EH (cell line): ENCODE results near the gene MTSS2.

Experiments used
- DNase-seq: peaks from one replicate; pipeline ENCODE4 v3.0.0-alpha.2; 2015; ENCODE audit warnings: low read depth

Gene MTSS2

DNA sequence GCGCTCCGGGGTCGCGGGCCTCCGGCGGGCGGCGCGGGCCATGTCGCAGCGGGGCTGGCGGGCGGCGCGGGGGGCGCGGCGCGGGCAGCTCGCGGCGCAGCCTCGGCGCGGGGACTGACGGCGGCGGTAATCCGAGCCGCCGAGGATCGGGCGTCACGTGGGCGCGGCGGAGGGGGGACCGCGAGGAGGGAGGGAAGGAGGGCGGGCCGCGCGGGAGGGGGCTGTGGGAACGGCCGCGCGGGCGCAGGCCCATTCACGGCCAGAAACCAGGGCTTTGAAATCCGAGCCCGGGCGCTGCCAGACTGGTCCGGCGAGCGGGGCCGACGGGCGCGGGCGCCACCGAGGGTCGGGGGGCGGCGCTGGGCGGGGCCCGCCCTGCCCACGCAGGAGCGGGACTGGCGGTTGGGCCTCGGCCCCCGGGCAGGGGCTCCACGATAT is at the start of gene MTSS2:
Gene MTSS2 (minus strand): TSS at position 116 of the 438 bp plus-strand sequence. CDS start 262 bp downstream, outside the sequence.
- peak; percentile 91 for DNase-seq

DNA sequence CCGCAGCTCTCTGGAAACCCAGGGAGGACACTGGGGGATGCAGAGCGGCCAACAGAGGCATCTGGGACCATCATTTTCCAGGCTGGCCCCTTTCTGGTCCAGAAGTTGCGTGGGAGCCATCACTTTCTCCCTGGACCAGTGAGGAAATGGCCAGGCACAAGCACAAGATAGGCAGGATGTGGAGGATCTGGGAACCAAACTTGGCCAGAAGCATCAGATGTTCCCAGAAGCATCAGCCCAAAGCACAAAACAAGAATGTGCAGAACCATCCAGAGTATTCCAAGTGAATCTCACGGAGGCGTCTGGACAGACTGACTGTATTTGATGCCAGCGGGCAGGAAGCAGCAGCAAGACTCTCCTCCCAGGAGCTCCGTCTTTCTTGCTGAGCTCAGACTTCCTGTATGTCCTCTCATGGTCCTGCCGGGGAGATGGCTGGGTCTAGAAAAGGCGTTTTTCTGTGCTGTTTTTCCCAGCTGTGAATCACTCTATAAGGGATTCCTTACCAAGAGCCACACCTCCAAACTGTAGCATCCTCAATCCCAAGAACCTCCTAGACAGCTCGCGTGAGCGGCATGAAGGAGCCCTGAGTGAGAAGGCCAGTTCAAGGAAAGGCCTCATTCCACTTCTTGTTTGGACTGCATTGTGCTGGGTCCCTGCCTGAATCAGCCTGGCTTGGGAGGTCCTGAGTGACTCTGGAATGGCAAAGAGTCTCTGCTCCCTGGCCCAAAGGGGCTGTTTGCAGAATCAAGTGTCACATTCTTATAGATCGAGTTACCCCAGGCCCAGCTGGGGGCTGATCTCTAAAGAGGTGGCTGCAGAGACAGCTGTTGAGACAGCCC is 49.5 kb upstream of the MTSS2 start:
- peak; percentile 98 for DNase-seq

- no peak for DNase-seq
Observed at GRCh38 chr16:70734522-70735095, 48.8 kb upstream of the MTSS2 start.

DNA sequence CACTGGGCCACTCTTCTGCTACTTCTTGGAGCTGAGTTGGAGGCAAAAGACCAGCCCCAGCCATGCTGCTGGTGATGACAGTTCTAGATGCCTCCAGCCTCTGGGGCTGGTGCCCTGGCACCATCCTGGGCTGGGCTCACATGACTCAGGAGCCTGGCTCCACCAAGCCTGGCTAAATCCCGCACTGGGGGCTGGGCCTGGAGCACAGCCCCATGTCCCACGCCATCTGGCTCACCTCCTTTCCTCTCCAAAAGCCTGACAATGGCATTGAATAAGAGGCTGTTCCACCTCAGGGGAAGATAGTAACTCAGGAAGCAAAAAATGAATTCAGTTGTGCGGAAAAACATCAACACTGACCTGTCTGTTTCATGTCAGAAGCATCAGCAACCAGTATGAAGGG is 45.1 kb upstream of the MTSS2 start:
- no peak for DNase-seq

DNA sequence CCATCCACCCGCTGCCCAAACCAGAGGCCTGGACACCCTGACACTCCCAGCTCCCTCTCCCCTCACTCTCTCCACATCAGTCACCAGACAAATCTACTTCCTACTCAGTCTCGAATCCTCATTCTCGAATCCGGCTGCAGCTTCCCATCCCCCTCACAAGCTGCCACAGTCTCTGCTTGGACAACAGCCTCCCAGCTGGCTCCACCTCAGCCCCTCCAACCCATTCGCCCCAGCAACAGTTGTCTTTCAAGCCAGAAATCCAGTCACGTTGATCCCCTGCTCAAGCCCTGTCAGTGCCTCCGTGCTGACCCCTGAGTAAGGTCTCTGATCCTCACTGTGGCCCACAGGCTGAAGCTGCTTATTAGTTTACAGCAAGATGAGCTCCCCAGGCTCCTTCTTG is 44.2 kb upstream of the MTSS2 start:
- DNase-seq, result no peak

GRCh38 chr16:70729292-70729691 is 43.4 kb upstream of the MTSS2 start:
- DNase-seq, result no peak

- no peak for DNase-seq
Observed at GRCh38 chr16:70728150-70728549, 42.3 kb upstream of the MTSS2 start.

GRCh38 chr16:70726892-70727361 is 41.1 kb upstream of the MTSS2 start:
- DNase-seq, result no peak

GRCh38 chr16:70725912-70726828 is 40.3 kb upstream of the MTSS2 start:
- DNase-seq, result no peak

GRCh38 chr16:70725024-70725911 is 39.4 kb upstream of the MTSS2 start:
- DNase-seq, result no peak

- no peak for DNase-seq
Observed at GRCh38 chr16:70724146-70725023, 38.5 kb upstream of the MTSS2 start.

DNA sequence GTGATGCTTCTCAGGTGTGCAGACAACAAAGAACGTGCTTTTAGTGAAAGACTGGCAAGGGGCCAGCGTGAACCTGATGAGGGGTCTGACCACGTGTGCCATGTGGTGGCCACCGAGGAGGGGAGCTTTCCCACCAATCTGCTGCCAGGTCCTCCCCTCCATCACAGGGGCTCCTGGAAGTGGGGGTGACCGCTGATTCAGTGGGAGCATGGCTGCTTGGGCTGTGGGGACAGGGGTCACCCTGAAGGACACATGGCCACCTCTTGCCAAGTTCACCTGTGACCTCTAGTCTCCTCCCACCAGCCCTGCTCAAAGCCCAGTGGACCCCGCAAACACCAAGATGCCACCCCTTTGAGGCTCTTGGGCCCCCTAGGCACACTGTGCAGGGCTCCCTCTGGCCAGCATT is 37.9 kb upstream of the MTSS2 start:
- no peak for DNase-seq

DNA sequence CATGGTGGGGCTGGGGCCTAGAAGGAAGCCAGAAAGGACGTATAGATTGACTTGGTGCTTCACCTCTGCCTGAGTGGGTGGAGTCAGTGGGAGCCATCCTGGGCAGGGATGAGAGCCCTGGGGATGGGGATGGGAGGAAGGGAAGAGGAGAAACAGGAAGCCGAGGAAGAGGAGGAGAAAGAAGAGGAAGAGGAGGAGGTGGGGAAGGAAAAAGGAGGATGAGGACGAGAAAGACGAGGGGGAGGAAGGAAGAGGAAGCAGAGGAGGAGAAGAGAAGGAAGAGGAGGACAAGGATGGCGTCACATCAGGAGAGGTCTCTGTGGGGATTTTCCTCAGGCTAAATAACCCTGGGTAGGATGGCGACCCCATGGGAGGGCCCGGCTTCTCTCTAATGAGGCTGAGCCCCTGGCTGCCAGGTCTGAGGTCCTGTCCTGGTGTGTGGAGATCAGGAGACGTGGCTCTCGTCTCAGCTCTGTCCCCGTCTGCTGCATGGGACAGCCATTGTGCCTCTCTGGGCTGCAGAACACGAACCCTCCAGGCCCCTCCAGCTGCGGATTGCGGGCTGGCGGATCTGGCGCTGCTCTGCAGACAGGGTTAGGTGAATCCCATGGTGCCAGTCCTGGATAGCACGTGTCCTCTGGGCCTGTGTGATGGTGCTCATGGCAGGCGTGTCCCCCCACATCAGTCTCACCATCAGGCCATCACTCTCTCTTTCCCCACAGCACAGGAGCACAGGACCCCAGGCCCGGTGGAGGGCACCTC is 35.5 kb upstream of the MTSS2 start:
- no peak for DNase-seq

DNA sequence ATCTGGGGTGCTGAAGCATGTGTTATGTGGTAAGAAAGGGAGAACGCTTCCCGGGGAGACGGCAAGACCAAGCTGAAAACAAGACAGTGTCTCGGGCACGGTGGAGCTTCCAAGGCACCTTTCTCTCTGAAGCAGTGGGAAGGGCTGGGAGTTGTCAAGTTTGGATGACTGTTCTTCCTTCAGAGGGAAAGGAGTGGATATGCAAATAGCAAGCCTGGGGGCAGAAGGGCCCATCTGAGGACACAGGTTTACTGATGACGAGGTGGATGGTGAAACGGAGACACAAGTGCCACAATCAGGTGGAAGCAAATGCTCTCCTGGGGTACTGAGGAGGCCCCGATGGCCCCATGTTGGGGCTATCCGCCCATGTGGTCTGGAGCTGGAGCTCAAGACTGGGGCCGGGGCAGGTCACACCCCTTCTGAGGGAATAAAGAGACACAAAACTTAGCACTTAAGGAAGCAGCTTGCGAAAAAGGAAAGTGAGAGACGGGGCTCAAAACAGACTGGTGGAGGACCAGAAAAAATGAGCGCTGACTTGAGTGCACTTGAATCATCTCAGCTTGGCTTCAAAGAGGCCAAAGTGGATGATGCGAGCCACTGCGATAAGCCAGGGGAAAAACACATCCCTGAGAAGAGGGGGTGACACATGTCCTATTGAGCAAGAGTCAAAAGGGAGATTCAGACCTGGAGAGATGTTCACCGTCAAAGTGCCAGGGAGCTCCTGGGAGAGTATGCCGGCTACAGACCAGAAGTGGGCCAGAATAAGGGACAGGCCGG is 34.8 kb upstream of the MTSS2 start:
- no peak for DNase-seq

DNA sequence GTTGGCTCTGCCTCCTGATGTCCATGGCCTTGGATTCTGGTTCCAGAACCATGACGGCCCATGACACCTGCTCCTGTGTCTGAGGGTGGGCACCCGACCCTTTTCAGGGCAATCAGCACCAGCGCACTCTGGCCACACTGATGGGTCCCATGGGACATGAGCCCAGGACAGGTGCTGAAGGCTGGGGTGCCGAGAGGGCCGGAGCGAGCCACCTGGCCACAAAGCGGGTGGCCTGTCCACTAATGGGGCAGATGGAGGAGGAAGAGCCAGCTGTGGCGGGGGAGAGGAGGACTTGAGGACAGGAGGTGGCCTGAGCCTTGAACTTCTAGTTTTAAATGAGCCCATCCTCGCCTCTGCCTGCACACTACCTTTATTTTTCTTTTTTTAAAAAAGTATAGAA is 31.2 kb upstream of the MTSS2 start:
- no peak for DNase-seq

DNA sequence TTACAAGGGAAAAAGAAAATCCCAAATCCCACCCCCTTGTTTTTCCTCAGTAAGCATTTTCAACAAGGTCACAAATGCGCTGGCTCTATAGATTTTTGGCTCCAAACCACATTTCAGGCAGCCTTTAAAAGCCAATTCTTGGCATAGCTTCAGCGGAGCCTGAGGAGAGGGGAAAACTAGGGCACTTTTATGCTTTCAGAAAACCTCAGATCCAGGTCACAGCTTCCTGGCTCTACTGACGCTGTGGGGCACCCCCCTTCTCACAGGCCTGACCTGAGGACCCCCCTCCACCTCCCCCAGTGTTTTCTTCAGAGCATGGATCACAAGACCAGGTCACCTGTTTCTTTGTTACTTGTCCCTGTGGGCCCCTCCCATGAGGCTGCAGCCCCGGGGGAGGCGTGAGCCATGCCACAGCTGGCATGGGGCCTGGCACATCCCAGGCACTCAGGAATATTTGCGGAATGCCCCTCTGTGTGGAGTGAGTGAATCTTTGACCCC is 30.1 kb upstream of the MTSS2 start:
- DNase-seq, result peak; percentile 86

GRCh38 chr16:70715055-70715858 is 29.4 kb upstream of the MTSS2 start:
- DNase-seq, result peak; percentile 100

- peak; percentile 43 for DNase-seq
Observed at GRCh38 chr16:70714581-70715054, 28.8 kb upstream of the MTSS2 start.
